HL-60 (cell line): ENCODE results near the gene ANKRD12.

Experiments
- GABPA ChIP-seq: IDR thresholded peaks from 2 replicates; pipeline ENCODE4 v1.6.1; 2012; ENCODE audit warnings: low read depth
- POLR2AphosphoS5 ChIP-seq: IDR thresholded peaks from 2 replicates; pipeline ENCODE4 v1.6.1; 2012; ENCODE audit warnings: low read depth
- TF ChIP-seq, protein P1 (sequence below): IDR thresholded peaks from one replicate; pipeline ENCODE4 v1.5.1; 2011; ENCODE audit warnings: low read length, control low read depth, inconsistent platforms; ENCODE audit not compliant: insufficient read depth
- TF ChIP-seq, protein P2 (sequence below): IDR thresholded peaks from 2 replicates; pipeline ENCODE4 v1.6.1; 2012; ENCODE audit warnings: low read depth; ENCODE audit not compliant: insufficient replicate concordance

DNA sequence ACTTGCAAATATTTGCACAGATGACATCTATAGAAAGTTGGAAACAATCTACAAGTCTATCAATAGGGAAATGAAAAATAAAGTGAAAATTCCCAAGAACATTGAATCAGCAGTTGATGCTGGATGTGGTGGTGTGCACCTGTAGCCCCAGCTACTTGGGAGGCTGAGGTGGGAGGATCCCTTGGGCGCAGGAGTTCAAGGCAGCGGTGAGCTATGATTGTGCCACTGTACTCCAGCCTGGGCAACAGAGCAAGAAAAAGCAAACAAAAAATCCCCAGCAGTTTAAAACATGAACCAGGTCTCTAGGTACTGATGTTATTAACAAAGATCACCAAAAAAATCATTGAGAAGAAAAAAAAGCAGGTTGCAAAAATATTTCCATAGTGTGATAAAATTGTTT is 49.4 kb upstream of the ANKRD12 start:
- TF ChIP-seq, protein P1, sequence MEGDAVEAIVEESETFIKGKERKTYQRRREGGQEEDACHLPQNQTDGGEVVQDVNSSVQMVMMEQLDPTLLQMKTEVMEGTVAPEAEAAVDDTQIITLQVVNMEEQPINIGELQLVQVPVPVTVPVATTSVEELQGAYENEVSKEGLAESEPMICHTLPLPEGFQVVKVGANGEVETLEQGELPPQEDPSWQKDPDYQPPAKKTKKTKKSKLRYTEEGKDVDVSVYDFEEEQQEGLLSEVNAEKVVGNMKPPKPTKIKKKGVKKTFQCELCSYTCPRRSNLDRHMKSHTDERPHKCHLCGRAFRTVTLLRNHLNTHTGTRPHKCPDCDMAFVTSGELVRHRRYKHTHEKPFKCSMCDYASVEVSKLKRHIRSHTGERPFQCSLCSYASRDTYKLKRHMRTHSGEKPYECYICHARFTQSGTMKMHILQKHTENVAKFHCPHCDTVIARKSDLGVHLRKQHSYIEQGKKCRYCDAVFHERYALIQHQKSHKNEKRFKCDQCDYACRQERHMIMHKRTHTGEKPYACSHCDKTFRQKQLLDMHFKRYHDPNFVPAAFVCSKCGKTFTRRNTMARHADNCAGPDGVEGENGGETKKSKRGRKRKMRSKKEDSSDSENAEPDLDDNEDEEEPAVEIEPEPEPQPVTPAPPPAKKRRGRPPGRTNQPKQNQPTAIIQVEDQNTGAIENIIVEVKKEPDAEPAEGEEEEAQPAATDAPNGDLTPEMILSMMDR, result no peak
- no peak for TF ChIP-seq POLR2AphosphoS5
- TF ChIP-seq, protein P2, sequence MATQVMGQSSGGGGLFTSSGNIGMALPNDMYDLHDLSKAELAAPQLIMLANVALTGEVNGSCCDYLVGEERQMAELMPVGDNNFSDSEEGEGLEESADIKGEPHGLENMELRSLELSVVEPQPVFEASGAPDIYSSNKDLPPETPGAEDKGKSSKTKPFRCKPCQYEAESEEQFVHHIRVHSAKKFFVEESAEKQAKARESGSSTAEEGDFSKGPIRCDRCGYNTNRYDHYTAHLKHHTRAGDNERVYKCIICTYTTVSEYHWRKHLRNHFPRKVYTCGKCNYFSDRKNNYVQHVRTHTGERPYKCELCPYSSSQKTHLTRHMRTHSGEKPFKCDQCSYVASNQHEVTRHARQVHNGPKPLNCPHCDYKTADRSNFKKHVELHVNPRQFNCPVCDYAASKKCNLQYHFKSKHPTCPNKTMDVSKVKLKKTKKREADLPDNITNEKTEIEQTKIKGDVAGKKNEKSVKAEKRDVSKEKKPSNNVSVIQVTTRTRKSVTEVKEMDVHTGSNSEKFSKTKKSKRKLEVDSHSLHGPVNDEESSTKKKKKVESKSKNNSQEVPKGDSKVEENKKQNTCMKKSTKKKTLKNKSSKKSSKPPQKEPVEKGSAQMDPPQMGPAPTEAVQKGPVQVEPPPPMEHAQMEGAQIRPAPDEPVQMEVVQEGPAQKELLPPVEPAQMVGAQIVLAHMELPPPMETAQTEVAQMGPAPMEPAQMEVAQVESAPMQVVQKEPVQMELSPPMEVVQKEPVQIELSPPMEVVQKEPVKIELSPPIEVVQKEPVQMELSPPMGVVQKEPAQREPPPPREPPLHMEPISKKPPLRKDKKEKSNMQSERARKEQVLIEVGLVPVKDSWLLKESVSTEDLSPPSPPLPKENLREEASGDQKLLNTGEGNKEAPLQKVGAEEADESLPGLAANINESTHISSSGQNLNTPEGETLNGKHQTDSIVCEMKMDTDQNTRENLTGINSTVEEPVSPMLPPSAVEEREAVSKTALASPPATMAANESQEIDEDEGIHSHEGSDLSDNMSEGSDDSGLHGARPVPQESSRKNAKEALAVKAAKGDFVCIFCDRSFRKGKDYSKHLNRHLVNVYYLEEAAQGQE, result no peak
- TF ChIP-seq GABPA, result no peak
